Memory B cell (primary cell): ENCODE data around the gene RBM15.

Experiments
- ATAC-seq: fragments of 150-1000 bp; cut with Tn5 transposase; 2 replicates; pipeline ENCODE4 v1.10.0; 2021; ENCODE audit warnings: low read depth, mild to moderate bottlenecking, moderate library complexity
- DNase-seq, 2 donors: peaks; one replicate each; pipeline ENCODE4 v3.0.0; 2022; ENCODE audit warnings: low spot score in 2 of 2
- H3K27ac Mint-ChIP-seq: one replicate; pipeline ENCODE4 v1.8.0; 2022; ENCODE audit warnings: mild to moderate bottlenecking, moderate library complexity, mixed read lengths
- H3K27me3 Mint-ChIP-seq: one replicate; pipeline ENCODE4 v1.8.0; 2022; ENCODE audit warnings: mixed read lengths
- H3K36me3 Mint-ChIP-seq: one replicate; pipeline ENCODE4 v1.8.0; 2022; ENCODE audit warnings: mild to moderate bottlenecking, mixed read lengths
- H3K4me1 Mint-ChIP-seq: one replicate; pipeline ENCODE4 v1.8.0; 2022; ENCODE audit warnings: mixed read lengths
- H3K4me3 Mint-ChIP-seq: one replicate; pipeline ENCODE4 v1.8.0; 2022; ENCODE audit warnings: mild to moderate bottlenecking, moderate library complexity, mixed read lengths
- H3K9me3 Mint-ChIP-seq: one replicate; pipeline ENCODE4 v1.8.0; 2022; ENCODE audit warnings: mixed read lengths

RBM15 gene

DNA sequence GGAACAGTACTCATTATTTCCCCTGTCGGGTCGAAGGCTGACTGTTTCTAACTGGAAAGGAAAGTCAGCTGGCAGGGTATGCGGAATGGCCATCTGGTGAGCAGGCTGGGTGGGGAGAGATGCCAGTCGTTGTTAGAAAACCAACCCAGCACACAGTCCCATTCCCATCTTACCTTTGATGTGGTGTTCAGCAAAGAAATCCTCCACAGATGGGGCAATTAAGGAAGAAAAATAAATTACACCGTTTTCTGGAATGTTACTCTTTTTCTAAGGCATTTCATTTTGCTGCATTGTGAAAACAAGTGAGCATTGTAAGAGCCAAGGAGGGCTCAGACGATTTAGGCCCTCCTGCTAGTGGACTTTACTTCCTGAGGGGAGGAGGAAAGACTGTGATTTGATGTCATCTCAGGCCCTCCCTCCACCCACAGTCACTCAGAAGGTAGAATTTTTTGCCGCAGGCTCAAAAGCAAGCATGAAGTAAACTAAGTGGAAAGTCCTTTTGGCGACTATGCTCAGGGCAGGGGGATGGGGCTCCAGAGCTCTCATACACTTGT is 51.6 kb downstream of the RBM15 start, which contains the start of gene SLC16A4:
Gene SLC16A4 (minus strand): TSS at position 335 of the 554 bp plus-strand sequence. CDS start 1,703 bp downstream, outside the sequence.
- DNase-seq (no peak), ATAC-seq (no peak)
- Mint-ChIP-seq H3K4me3 (peak within 1 kb of the TSS; percentile 59), H3K4me1 (peaks cover 32% of the 10 kb centered on the region), H3K9me3 (no peaks in the 10 kb centered on the region), H3K36me3 (peaks cover 7% of the 10 kb centered on the region), H3K27ac (peak within 1 kb of the TSS; percentile 55), H3K27me3 (no peaks in the 10 kb centered on the region)

DNA sequence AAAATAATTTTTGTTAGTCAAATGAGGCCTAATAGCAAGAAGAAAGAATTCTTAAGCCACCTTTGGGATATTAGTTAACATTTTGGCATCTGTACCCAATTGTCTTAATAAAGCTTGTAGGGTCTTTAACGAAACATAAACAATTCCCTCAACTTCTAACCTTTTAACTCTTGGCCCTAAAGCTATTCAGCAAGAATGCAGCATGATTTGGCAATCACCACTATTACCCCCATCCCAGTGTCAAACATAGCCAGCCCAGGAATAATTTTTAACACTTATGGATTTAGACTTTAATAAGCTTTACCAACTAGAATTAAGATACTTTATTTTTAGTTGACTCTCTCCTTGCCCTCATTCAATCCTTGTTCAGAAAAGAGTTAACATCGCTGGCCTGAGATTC is 54.1 kb downstream of the RBM15 start:
- ATAC-seq (no peak), DNase-seq (no peak)
- no peaks in the 10 kb centered on the region for H3K9me3 Mint-ChIP-seq
- no peak overlapping the region for H3K4me3 Mint-ChIP-seq
- H3K27me3 Mint-ChIP-seq: no peaks in the 10 kb centered on the region
- H3K36me3 Mint-ChIP-seq: peaks cover 6% of the 10 kb centered on the region
- H3K27ac Mint-ChIP-seq: no peak overlapping the region
- H3K4me1 Mint-ChIP-seq: peaks cover 16% of the 10 kb centered on the region

DNA sequence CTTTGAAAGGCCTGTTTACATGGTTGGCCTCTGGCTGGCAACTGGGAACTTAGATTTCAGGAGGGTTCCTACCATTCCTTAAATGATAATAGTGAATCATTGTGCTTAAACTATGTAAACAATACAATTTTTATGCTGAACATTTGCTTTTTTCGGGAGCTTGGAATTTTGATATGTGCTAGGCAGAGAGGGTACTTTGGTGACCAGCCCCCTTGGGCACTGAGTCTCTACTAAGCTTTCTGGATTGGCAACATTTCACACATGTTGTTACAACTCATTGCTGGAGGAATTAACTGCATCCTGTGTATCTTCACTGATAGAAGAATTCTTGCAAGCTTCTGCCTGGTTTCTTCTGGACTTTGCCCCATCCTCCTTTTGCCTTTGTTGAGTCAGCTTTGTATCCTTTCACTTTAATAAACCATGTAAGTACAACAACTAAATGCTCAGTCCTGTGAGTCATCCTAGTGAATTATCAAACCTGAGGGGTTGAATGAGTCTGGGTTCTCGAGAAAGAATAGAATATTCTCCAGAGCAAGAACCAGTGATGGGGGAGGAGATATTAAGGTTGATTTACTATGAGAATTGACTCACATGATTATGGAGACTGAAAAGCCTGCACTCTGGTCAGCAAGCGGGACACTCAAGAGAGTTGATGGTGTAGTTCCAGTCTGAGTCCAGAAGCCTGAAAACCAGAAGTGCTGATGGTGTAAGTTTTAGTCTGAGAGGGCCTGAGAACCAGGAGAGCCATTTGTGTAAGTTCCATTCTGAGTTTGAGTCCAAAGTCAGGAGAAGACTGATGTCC is 54.7 kb downstream of the RBM15 start:
- H3K27ac Mint-ChIP-seq: no peak overlapping the region

DNA sequence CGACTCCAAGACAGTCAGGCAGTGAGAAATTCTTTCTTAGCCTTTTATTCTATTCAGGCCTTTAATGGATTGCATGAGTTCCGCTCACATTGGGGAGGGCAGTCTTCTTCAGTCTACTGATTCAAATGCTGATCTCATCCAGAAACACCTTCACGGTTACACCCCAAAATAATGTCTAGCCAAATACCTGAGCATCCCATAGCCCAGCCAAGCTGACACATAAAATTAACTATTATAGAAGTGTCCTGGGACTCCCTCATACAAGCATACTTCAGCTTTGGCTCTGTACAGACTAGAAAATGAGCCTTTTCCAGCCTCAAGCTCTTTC is 55.3 kb downstream of the RBM15 start:
- no peaks in the 10 kb centered on the region for H3K9me3 Mint-ChIP-seq
- H3K27ac Mint-ChIP-seq: no peak overlapping the region
- no peak for ATAC-seq
- no peak for DNase-seq
- H3K36me3 Mint-ChIP-seq: peaks cover 9% of the 10 kb centered on the region
- H3K4me1 Mint-ChIP-seq: peaks cover 8% of the 10 kb centered on the region
- no peaks in the 10 kb centered on the region for H3K27me3 Mint-ChIP-seq
- no peak overlapping the region for H3K4me3 Mint-ChIP-seq

More for the DNA sequence above, 54.7 kb downstream of the RBM15 start:
- Mint-ChIP-seq H3K9me3 (no peaks in the 10 kb centered on the region), H3K4me1 (peaks cover 12% of the 10 kb centered on the region), H3K4me3 (no peak overlapping the region), H3K36me3 (peaks cover 9% of the 10 kb centered on the region), H3K27me3 (no peaks in the 10 kb centered on the region)
- no peak for ATAC-seq
- DNase-seq: no peak
